ENCODE measurements around the gene CHST13.

CHST13 gene

DNA sequence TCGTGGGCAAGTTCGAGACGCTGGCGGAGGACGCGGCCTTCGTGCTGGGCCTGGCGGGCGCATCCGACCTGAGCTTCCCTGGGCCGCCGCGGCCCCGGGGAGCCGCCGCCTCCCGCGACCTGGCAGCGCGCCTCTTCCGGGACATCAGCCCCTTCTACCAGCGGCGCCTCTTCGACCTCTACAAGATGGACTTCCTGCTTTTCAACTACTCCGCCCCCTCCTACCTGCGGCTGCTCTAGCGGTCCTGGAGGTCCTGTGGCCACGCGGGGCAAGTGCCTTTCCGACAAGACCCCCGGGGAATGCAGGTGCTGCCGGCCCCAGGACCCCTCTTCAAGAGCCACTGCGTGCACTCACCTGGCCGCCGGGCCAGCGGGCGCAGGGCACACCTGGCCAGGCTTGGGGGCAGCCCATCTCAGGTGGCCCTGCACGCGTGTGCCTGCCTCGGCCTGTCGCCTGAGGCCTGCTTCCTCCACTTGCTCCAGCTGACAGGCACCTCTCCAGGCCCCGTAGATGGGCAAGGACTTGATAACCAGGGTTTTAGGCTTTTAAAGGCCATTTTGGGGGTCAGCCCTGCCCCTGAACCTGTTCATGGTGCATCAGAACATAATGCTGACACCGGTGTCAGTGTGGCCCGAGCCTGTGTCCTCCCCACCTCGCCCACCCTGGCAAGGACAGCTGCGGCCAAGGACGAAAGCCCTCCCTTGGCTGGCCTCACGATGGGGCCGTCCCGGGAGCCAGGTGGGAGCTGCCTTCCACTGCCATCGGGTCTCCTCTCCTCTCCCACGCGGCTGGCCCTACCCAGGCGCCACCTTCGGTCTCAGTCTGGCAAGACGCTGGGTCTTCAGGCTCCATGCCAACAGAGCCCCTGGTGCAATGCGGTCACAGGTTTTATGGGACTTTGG lies 18.6 kb downstream of the CHST13 start:
- no peak for DNase-seq

DNA sequence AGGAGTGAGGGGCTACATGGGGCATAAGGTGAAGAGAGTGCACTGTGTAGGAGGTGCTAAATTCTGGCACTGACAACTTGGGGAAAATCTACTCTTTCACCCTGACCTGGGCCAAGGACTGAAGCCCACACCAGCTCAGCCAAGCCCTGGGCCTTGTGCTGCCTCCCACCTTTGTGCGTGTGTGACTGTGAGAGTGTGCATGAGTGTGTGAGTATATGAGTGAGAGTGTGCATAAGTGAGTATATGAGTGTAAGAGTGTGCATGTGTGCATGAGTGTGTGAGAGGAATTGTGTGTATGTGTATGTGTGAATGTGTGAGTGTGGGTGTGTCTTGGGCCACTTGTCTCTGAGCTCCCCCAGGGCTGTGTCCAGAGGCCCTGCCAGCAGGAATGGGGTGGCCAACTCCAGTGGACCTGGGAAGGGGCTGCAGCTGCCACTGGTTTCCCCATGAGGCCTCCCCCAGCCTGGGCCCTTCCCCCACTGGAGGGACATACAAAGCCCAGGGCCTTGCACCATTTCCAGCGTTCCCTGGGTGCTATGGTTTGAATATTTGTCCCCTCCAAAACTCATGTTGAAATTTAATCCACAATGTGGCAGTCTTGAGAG lies 19.6 kb downstream of the CHST13 start:
- no peak for DNase-seq

DNA sequence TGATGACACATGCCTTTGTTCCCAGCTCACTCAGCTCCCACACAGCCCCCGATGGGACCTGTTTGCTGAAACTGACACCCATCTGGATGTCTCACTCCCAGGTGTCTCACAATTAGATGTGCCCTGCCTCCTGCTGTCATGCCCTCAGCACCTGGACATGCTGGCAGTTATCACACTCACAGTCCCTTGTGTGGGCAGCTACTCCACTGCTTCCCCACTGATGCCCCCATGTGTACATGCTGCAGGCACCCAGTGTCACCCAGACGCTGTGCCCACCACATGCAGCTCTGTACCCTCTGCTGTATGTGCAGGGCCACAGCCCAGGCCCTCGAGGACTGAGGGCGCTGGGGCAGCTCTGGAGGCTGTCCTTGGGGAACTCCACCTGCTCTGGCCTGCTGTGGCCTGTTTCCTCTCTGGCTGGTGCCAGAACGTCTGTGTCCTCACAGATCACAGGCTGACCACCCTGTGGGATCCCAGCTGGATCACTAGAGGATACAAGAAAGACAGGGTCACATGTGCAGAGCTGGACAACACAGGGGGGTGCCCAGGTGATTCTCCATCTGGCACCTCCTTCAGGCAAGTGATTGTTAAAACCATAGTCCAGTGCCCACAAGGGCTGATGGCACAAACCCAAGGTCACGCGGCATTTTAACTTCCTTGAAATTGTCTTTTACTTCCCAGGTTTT lies 20.8 kb downstream of the CHST13 start:
- DNase-seq = no peak

DNA sequence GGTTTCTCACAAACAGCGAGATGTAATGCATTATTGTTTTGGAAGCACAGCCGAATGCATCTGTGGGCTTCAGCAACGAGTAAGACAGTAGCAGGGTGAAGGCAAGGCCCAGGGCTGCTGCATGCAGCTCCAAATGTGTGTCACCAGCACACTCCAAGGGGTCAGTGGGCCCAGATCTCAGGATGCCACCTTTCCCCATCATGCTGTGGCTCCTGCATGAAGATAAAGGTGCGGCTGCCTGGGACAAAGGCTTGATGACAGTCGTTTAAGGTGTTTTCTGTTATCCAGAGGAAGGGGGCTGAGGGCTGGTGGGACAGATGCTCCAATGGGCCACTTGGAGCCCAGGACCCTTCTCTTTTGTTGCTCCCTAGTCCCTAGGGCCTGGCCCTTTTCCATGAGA lies 21.6 kb downstream of the CHST13 start:
- no peak for DNase-seq

DNA sequence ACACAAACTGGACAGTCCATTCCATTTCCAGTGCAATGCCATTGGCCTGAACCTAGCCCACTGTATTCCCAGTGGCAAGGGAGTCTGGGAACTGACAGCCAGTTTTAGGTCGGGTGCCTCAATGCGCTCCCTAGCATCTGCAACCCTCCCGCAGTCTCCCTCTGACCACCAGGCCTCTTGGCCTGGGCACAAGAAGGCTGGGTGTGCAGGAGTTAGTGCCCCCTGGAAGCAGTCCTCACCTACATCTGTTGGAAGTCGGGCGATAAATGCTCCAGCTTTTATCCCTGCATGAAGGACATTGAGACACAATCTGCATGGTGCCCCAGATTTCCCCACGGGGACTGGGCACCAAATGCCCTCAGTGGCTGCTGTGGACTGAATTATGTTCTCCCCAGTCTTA lies 22.1 kb downstream of the CHST13 start:
- no peak for DNase-seq

DNA sequence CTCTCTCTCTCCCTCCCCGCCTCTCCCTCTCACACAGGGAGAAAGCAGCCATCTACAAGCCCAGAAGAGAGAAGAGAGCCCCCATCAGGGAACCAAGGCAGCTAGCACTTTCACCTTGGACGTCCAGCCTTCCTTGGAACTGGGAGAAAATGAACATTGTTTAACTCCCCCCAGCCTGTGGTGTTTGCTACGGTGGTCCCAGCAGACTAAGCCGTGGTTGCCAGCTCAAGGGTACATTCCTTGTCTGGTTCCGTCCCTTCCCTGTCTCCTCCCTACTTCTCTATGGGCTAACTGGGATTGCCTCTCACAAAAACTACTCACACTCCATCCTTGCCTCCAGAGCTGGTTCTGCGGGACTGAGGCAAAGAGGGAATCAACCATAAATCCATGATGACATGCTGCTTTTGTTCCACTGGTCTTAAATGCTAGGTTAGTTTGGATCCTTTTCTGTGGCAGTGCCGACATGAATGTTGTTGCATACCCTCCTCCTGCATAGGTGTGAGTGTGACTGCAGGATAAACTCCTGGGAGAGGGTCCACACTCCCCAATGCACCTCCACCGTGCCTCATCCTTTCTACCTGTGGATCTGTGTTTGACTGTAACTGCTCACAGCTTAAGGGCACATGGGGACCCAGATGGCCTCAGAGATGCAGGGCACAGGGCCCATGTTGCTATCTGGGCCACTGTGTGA lies 22.7 kb downstream of the CHST13 start:
- no peak for DNase-seq

DNA sequence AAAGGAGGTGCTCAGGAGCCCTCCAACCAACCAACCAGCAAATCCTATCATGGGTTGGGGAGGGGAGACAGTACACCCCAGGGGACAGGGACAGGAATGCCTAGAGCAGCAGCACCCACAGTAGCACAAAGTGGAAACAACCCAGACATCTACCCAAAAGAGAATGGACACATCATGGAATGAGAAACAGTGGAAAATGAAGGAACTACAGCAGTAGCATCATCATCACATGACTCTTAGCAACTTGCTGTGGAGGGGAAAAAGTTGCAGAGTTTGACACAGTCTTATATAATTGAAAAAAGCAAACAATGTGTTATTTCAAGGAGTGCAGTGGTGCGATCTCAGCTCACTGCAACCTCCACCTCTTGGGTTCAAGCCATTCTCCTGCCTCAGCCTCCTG lies 23.8 kb downstream of the CHST13 start:
- no peak for DNase-seq

DNA sequence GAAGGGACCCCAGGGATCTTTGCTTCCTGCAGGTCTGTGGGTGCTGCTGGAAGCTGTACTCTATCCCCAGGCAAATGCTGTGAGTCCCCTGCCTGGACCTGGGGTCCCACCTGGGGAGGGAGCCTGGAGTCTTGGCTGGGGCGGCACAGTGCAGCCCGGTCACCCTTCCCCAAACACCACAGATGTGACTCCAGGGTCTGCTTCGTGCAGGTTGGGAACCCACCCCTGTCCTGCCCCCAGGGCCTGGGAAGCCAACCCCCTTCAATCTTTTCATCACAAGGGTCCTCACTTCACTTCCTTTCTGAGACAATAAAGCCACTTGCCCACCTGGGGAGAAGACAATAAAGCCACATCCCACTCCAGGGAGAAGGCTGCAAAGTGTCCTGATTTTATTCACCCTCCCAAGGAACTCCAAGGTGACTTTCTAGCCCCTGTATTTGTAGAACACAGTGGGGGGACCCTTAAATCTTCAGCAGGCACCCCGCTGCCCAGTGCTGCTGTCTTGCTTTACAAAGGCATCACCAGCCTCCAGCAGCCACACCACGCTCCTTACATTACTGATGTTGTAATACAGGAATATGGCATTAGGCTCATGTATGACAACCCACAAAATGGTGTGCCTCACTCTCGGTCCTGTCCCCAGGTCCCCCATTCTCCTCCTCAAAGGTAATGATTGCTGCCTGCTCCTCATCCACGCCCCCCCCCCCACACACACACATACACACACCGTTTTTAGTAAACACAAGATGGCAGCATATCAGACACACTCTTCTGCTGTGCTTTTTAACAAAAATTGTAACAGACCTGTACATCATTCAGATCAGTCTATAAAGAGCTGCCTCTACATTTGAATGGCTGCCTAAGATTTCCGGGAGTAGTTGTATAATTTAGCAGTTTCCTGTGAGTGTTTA lies 24.9 kb downstream of the CHST13 start:
- DNase-seq = no peak

DNA sequence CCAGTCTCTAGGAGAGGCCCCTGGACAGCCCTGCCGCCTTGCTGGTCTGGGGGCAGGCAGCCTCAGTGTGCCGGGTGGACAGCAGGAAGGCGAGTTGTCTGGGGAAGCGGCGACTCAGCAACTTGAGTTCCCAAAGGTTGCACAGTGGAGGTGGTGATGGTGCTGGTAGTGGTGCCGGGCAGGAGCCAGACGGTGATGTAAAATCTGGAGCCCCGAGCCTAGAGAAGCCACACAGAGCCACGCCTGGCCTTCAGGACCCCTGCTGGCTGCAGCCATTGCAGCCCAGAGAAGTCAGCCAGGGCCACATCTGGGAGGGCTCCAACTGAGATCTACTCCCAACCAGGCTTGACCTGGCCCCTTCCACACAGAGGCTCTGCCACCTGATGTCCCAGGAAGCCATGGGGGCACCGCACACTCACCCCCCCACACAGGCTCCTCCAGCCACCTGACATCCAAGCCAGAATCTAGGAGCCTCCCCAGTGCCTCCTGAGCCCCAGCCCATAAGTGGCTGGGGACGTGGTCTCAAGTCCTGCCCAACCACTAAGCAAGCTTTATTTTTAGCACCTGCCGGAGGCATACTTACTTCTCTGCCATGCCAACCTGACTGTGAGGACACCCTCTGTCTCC lies 26.0 kb downstream of the CHST13 start:
- DNase-seq = no peak

DNA sequence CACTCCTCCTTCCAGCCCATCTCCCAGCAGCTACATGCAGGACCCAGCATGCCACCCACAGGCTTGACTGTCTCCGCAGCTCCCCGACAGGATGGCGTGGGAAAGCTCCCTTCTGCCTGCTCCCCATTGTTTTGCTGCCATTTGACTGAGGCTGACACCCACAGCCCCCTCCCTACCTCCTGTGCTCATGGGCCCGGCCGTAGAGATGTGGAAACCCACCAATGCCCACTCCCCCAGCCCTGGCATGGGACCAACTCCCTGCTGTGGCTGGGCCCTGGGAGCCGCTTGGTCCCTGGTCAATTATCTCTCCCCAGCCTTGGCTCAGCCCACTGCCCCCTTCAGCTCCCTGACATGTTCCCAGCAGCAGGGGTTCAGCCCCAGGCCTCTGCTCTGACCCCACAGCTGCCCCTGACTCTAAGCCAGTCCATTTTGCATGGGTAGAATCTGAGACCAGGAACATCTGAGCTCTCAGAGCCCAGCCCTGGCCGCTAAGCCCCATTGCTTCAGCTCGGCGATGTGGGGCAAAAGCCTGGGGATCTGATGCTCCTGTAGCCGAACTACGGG lies 26.6 kb downstream of the CHST13 start:
- no peak for DNase-seq

DNA sequence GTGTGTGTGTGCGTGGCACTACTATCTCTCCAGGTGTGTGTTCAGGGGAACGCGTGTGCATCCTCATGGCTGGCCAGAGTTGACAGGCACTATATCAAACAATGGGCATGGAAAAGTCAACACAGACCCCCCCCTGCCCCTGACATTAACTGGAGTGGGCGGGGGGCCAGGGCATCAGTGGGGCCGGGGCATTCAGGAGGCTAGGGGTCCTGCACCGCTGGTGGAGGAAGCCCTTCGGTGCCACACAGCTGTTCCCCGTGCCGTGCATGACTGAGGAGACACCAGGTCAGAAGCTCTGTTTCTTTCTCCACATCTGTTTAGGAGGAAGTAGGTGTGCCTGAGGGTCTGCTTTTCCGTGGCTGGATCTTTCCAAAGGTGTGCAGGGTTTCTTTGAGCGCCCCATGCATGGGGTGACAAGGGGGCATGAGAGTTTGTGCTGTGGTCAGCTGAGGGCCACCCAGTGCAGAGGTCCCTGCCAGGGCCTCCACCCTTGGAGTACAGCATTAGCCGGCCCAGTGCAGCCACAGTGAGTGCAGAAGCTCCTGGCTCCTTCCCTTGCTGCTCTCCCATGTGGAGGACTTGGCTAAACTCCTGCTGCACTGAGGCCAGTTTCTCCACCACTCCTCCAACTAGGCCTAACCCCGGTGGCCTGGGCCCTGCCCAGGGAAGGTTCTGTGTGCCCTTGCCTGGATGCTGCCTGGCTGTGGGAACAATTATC lies 27.3 kb downstream of the CHST13 start:
- no peak for DNase-seq

DNA sequence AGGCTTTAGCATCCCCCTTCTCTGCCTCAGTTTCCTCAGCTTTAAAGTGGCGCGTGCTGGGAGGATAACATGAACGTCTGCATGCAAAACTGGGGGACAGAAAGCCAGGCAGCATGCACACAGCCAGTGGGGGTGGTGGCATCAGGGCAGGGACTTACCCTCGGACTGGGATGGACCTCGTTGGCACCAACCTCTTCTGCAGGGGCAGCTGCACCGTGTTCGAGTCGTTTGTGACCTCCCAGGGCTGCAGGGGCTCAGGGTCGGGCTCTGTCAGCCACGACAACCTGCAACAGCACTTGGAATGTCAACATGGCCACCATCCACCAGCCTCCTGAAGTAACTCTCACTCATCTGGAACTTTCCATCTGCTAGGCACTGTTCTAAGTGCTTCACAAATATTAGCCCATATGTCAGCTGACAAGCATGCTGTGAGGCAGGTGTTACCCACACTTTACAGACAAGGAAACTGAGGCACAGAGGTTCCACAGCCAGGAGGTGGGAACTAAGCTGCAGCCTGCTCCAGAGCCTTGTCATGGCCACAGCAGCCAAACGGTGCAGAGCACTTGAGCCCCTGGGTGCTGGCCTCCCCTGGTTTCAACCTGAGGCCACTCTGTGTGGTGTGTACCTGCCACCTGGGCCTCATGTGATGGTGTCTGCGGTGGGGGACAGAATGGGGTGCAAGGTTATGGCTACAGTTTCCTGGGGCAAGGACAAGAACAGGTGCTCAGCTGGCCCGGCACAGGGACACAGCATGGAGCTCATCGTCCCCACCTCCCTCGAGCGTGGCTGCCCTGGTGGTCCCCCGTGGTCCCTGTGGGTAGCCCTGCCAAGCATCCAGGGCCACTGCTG lies 28.1 kb downstream of the CHST13 start:
- DNase-seq = no peak

DNA sequence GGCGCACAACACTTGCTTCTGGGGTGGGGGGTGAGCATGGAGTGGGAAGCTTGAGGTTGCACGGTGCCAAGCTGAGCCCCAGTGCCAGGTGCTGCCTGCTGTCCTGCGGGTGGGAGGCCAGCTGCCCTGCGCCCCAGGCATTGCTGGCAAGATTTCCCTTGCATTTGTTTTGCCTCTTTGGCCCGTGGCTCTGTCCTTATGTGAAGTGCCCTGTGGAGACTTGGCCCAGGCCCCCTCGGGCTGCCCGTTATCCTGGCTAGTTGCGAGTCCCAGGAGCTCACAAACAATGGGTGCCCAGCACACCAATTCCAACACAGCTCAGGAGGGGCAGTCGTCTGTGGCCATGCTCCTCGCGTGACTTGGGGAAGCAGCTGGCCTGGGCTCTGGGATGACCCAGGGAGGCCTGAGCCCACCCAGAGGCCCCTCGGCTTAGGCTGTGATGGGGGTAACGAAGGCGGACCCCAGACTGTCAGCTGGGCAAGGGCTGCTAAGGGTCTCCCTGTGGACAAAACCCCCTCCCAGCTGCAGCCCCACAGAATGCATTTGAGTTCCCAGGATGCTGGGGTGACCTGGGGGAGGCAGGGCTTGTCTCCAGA lies 28.8 kb downstream of the CHST13 start:
- DNase-seq = no peak

DNA sequence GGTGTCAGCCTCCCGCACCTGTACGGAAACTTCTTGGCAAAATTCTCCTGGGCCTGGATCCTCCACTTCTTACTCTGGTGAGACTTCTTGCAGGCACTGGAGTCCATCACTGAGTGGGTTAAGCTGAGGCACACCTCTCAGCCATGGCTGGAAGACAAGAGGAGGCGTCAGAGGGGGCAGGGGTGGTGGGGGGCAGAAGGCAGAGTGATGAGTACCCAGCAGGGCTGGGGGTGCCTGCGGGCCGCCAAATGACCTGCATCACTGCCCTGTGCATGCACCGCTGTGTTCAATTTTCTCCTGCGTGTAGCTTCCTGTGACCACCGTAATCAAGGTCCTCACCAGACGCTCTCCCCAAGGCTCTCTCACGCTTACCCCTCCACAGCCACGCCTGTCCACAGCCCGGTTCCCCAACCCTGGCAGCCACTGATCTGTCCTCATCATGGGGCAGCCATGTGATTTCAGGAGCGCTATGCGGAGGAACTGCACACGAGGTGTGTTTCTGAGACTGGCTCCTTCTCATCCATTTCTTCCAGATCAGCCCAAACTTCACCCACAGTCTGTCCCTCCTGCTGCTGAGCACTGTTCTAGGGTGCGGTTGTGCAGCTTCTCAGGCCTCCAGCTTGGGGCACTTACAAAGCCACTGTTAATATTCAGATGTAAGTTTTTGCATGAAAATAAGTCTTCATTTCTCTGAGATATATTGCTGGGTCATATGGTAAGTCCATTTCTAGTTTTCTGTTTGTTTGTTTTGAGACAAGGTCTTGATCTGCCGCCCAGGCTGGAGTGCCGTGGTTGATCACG lies 29.5 kb downstream of the CHST13 start:
- DNase-seq = no peak

DNA sequence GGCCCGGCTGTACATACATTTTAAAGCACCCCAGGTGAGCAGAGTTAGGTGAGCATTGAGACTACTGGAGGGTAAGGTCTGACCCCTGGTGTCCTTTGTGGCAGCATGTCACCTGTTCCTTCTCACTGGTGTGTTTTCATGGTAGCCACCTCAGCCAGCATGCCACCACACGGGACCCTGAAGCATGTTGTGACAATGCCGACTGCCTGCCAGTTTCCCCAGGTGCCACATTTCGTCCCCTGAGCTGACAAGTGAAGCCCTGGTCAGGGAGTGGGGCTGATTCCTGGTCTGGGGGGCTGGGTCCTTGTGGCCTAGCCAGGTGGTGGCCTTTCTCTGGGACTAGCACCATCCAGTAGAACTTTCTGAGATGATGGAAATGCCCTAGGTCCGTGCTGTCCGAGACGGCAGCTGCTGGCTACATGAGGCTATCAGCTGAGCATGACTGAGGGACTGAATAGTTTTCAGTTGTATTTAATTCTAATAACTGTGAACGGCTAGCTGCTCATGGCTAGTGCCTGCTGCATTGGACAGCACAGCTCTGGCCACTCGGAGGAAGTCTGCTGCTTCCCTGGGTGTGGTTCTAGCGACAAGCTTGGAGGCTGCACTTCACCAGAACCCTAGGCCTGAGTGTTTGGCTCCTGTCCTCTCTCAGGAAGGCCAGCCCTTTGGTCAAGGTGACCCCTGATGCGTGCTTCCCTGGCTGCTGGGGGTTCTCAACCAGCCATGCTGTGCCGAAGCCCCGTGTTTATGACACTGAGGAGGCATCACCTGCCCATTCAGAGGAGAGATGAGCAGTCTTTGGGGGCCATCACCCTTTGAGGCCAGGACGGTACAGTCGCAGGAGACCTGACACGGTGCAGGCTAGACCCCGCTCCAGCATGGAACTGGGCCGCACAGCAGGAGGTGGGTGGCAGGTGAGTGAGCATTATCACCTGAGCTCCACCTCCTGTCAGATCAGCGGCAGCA lies 30.9 kb downstream of the CHST13 start:
- DNase-seq = no peak

DNA sequence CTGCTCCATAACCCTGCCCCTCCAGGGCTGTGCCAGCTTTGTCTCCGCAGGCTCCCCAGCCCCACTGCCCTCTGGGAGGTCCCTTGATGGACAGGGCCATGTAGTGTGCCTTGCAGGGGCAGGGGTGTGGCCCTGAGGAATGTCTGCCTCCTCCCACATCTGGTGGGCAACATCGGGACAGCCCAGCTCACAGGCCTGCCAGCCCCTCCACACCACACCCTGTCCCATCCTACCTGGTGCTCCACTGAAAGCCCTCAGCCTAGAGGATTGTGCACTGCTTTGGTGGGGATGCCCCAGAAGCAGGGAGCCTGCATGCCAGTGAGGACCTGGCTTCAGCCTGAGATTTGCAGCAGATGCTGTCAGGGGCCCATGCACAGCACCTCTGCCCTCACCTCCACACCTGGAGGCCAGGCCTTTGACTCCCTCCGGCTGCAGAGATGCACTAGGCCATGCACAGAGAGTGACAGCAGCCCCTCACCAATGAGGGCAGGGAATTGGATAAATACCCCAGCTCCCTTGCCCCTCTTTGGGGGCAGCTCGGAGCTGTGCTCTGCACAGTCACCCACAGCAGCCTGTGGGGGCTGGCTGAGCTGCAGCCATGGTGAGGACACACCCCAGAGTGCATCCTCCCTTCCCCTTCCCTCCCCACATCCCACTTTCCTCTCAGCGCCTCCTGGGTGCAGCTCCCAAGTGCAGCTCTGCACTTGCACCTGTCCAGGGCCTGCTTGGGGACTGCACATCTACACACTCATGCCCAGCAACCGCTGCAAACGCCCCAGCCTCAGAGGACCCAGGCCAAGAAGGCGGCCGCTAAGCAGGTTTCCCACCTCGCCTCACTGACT lies 32.1 kb downstream of the CHST13 start:
- DNase-seq = no peak
